Measurements from ENCODE around the gene SPATA3.

Gene SPATA3

DNA sequence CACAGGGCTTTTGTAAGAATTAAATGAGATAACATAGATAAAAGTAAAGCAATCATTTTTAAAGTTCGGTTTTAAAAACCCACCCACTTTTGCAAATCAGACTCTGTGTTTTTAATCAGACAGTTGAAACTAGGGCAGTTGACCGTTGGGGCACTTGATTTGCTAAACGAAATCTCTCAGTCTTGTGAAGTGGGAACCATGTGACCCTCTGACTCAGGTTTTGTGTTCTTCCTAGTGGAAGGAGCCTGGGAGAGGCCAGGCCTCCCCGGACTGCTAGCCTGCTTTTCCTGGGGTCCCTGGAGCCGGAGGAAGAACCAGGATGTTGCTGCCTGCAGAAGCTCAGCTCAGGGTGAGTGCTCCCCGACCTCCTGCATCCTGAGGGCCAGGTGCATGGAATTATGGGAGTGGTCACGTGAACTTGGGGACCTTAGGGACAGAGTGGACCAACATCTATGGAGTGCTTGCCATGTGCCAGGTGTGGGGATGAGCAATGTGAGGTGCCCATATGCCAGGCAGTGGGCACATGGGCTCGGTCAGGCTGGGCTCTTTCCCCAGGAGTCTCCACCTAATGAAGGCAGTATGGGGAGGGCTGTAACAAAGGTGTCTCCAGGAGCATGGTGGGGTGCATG is 45.3 kb downstream of the SPATA3 start:
- Histone ChIP-seq H2BK120ac (ENCODE audit: insufficient read depth, low read length, poor library complexity) (no peak overlapping the region), H3K79me1 (ENCODE audit: low read length) (peaks cover 8% of the 10 kb centered on the region), H3K4me3 (ENCODE audit: low read depth, low read length) (no peak overlapping the region), H3K79me2 (ENCODE audit: control insufficient read depth, insufficient read depth, low read length, poor library complexity) (peaks cover 4% of the 10 kb centered on the region), H4K8ac (ENCODE audit: low read depth, low read length) (peak overlapping the region; percentile 25), H4K12ac (ENCODE audit: low read depth, low read length) (no peak overlapping the region), H3K9me3 (ENCODE audit: insufficient read depth, low read depth, low read length) (peaks cover 1% of the 10 kb centered on the region), H3K18ac (ENCODE audit: low read length) (no peak overlapping the region), H3K27me3 (ENCODE audit: insufficient read depth, low read length) (peaks cover 14% of the 10 kb centered on the region), H2BK12ac (ENCODE audit: low read length) (no peak overlapping the region), H2AFZ (ENCODE audit: insufficient read depth, low read length, poor library complexity) (no peak overlapping the region), H2BK5ac (ENCODE audit: low read depth, low read length, poor library complexity) (no peak overlapping the region), H3K23ac (ENCODE audit: low read length) (no peak overlapping the region), H3K4ac (ENCODE audit: low read depth, low read length) (no peak overlapping the region), H4K91ac (ENCODE audit: low read depth, low read length) (no peak overlapping the region), H3K36me3 (ENCODE audit: control insufficient read depth in 1 of 2, insufficient read depth in 2 of 2, low read length in 2 of 2) (peaks cover 0 to 2% of the 10 kb centered on the region in 2 experiments), H3K14ac (ENCODE audit: low read length) (no peak overlapping the region), H3K27ac (ENCODE audit: low read depth, low read length) (no peak overlapping the region), H3K9ac (ENCODE audit: low read length) (no peak overlapping the region), H2AK5ac (ENCODE audit: low read length) (no peak overlapping the region), H3K4me1 (ENCODE audit: control insufficient read depth in 1 of 2, insufficient read depth in 2 of 2, low read length in 2 of 2) (peaks cover 8% of the 10 kb centered on the region in 2 experiments), H3K4me2 (ENCODE audit: low read length) (no peak overlapping the region)
- WGBS (ENCODE audit: extremely low coverage, insufficient coverage, insufficient read length), result no CpG with 5 or more reads among the region's 8 CpGs
- no peak for DNase-seq

DNA sequence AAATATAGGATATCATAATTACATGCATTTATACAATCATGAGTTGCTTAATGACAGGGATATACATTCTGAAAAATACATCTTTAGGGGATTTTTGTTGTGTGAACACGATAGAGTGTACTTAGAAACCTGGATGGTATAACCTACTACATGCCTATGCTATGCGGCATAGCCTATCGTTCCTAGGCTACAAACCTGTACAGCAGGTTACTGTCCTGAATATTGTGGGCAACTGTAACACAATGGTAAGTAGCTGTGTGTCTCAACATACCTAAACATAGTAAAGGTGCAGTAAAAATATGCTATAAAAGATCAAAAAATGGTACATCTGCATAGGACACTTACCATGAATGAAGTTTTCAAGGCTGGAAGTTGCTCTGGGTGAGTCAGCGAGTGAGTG is 47.9 kb downstream of the SPATA3 start:
- peak; percentile 82 to 94 for DNase-seq
- peaks cover 2% of the 10 kb centered on the region for H3K79me1 ChIP-seq (ENCODE audit: low read length)
- no peak overlapping the region for H3K27ac ChIP-seq (ENCODE audit: low read depth, low read length)
- peaks cover 0 to 6% of the 10 kb centered on the region in 2 experiments for H3K36me3 ChIP-seq (ENCODE audit: control insufficient read depth in 1 of 2, insufficient read depth in 2 of 2, low read length in 2 of 2)
- no peak overlapping the region for H4K12ac ChIP-seq (ENCODE audit: low read depth, low read length)
- no peaks in the 10 kb centered on the region for H3K9me3 ChIP-seq (ENCODE audit: insufficient read depth, low read depth, low read length)
- H3K4me2 ChIP-seq (ENCODE audit: low read length), result no peak overlapping the region
- no peak overlapping the region for H2AK5ac ChIP-seq (ENCODE audit: low read length)
- no peak overlapping the region for H4K91ac ChIP-seq (ENCODE audit: low read depth, low read length)
- no peak overlapping the region for H3K18ac ChIP-seq (ENCODE audit: low read length)
- WGBS (ENCODE audit: extremely low coverage, insufficient coverage, insufficient read length), result no CpG with 5 or more reads among the region's 4 CpGs
- H3K4ac ChIP-seq (ENCODE audit: low read depth, low read length), result no peak overlapping the region
- H2BK5ac ChIP-seq (ENCODE audit: low read depth, low read length, poor library complexity), result no peak overlapping the region
- no peaks in the 10 kb centered on the region for H3K79me2 ChIP-seq (ENCODE audit: control insufficient read depth, insufficient read depth, low read length, poor library complexity)
- peaks cover 7 to 9% of the 10 kb centered on the region in 2 experiments for H3K4me1 ChIP-seq (ENCODE audit: control insufficient read depth in 1 of 2, insufficient read depth in 2 of 2, low read length in 2 of 2)
- H3K27me3 ChIP-seq (ENCODE audit: insufficient read depth, low read length), result peaks cover under 1% of the 10 kb centered on the region
- no peak overlapping the region for H3K9ac ChIP-seq (ENCODE audit: low read length)
- no peak overlapping the region for H2AFZ ChIP-seq (ENCODE audit: insufficient read depth, low read length, poor library complexity)
- no peak overlapping the region for H4K8ac ChIP-seq (ENCODE audit: low read depth, low read length)
- H2BK120ac ChIP-seq (ENCODE audit: insufficient read depth, low read length, poor library complexity), result no peak overlapping the region
- no peak overlapping the region for H3K4me3 ChIP-seq (ENCODE audit: low read depth, low read length)
- H3K14ac ChIP-seq (ENCODE audit: low read length), result no peak overlapping the region
- no peak overlapping the region for H2BK12ac ChIP-seq (ENCODE audit: low read length)
- no peak overlapping the region for H3K23ac ChIP-seq (ENCODE audit: low read length)

DNA sequence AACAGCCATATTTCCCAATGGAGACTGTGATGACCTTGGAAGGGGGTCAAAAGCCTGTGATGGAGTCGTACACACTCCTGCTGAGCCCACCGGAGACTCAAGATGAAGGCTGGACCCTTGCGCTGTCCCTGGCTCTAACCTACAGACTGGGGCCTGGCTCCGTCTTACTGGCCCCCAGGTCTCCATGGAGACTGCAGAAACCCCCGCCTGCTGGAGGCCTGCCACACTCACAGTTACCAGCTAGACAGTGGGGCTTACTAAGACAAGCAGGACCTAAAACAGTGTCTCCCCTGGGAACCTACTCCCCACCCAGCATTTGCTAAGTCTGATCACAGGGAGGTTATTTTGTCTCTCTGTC is 51.0 kb downstream of the SPATA3 start:
- Histone ChIP-seq H3K36me3 (ENCODE audit: control insufficient read depth in 1 of 2, insufficient read depth in 2 of 2, low read length in 2 of 2) (peaks cover 0 to 6% of the 10 kb centered on the region in 2 experiments), H2BK120ac (ENCODE audit: insufficient read depth, low read length, poor library complexity) (no peak overlapping the region), H4K8ac (ENCODE audit: low read depth, low read length) (no peak overlapping the region), H3K4me1 (ENCODE audit: control insufficient read depth in 1 of 2, insufficient read depth in 2 of 2, low read length in 2 of 2) (peaks cover 15 to 18% of the 10 kb centered on the region in 2 experiments), H3K4ac (ENCODE audit: low read depth, low read length) (no peak overlapping the region), H3K27ac (ENCODE audit: low read depth, low read length) (no peak overlapping the region), H4K12ac (ENCODE audit: low read depth, low read length) (no peak overlapping the region), H3K23ac (ENCODE audit: low read length) (no peak overlapping the region), H3K79me2 (ENCODE audit: control insufficient read depth, insufficient read depth, low read length, poor library complexity) (no peaks in the 10 kb centered on the region), H2BK12ac (ENCODE audit: low read length) (no peak overlapping the region), H3K9ac (ENCODE audit: low read length) (no peak overlapping the region), H3K14ac (ENCODE audit: low read length) (no peak overlapping the region), H3K4me2 (ENCODE audit: low read length) (no peak overlapping the region), H2BK5ac (ENCODE audit: low read depth, low read length, poor library complexity) (no peak overlapping the region), H3K18ac (ENCODE audit: low read length) (no peak overlapping the region), H3K4me3 (ENCODE audit: low read depth, low read length) (no peak overlapping the region), H3K9me3 (ENCODE audit: insufficient read depth, low read depth, low read length) (no peaks in the 10 kb centered on the region), H3K79me1 (ENCODE audit: low read length) (peaks cover 5% of the 10 kb centered on the region), H3K27me3 (ENCODE audit: insufficient read depth, low read length) (no peaks in the 10 kb centered on the region), H2AK5ac (ENCODE audit: low read length) (no peak overlapping the region), H4K91ac (ENCODE audit: low read depth, low read length) (peak overlapping the region; percentile 17), H2AFZ (ENCODE audit: insufficient read depth, low read length, poor library complexity) (no peak overlapping the region)
- WGBS (ENCODE audit: extremely low coverage, insufficient coverage, insufficient read length), result no CpG with 5 or more reads among the region's 5 CpGs
- DNase-seq, result no peak

DNA sequence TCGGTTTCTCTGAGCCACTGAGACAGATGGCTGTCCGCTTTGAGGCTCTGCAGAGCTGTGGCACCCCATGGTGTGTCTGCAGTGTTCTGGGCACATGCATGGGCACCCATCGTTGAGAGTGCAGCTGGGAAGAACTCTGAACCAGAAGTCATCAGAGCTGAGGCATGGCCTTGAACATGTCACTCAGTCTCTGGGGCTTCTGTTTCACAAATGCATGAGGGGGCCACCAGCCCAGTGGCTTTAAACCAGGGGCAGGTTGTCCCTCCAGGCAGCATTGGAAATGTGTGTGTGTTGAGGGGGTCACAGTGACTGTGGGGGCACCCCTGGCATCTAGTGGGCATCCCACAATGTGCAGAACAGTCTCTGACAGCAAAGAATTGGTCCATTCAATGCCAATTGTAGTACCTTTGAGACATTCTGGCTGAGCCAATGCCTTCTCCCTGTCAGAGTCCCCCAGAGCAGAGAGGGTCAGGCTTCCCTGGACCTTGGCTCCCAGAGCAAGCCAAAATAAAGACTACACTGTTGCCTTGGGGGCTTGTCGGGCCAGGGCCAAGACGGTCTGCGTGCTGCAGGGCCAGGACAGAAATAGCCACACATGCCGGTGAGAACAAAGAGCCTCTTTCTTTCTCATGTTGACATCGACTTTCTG is 51.5 kb downstream of the SPATA3 start:
- DNase-seq, result no peak
- Histone ChIP-seq H3K18ac (ENCODE audit: low read length) (no peak overlapping the region), H3K9ac (ENCODE audit: low read length) (no peak overlapping the region), H3K4me1 (ENCODE audit: control insufficient read depth in 1 of 2, insufficient read depth in 2 of 2, low read length in 2 of 2) (peaks cover 18 to 20% of the 10 kb centered on the region in 2 experiments), H3K79me2 (ENCODE audit: control insufficient read depth, insufficient read depth, low read length, poor library complexity) (no peaks in the 10 kb centered on the region), H3K4me3 (ENCODE audit: low read depth, low read length) (no peak overlapping the region), H3K4me2 (ENCODE audit: low read length) (no peak overlapping the region), H3K79me1 (ENCODE audit: low read length) (peaks cover 6% of the 10 kb centered on the region), H3K23ac (ENCODE audit: low read length) (no peak overlapping the region), H3K36me3 (ENCODE audit: control insufficient read depth in 1 of 2, insufficient read depth in 2 of 2, low read length in 2 of 2) (peaks cover 0 to 6% of the 10 kb centered on the region in 2 experiments), H3K4ac (ENCODE audit: low read depth, low read length) (no peak overlapping the region), H3K9me3 (ENCODE audit: insufficient read depth, low read depth, low read length) (no peaks in the 10 kb centered on the region), H2BK12ac (ENCODE audit: low read length) (no peak overlapping the region), H3K27me3 (ENCODE audit: insufficient read depth, low read length) (no peaks in the 10 kb centered on the region), H2AFZ (ENCODE audit: insufficient read depth, low read length, poor library complexity) (no peak overlapping the region), H4K8ac (ENCODE audit: low read depth, low read length) (no peak overlapping the region), H4K12ac (ENCODE audit: low read depth, low read length) (no peak overlapping the region), H3K14ac (ENCODE audit: low read length) (no peak overlapping the region), H4K91ac (ENCODE audit: low read depth, low read length) (no peak overlapping the region), H2BK5ac (ENCODE audit: low read depth, low read length, poor library complexity) (no peak overlapping the region), H2AK5ac (ENCODE audit: low read length) (no peak overlapping the region), H3K27ac (ENCODE audit: low read depth, low read length) (peak overlapping the region; percentile 2), H2BK120ac (ENCODE audit: insufficient read depth, low read length, poor library complexity) (no peak overlapping the region)
- no CpG with 5 or more reads among the region's 8 CpGs for WGBS (ENCODE audit: extremely low coverage, insufficient coverage, insufficient read length)

All from trophoblast cell (in vitro differentiated cells and primary cell).